Natural killer cell (primary cell): ENCODE measurements around the gene CROCC2. TPM values are rescaled to one million over a fixed set of nuclear protein-coding genes. Genes with fewer than 3 reads are reported as not detected.

Experiments
- ATAC-seq, 3 donors: fragments of 150-1000 bp in 2 of 3; fragments of 200-7000 bp in 1 of 3; cut with Tn5 transposase; 1 replicate in 1 of 3; 2 replicates in 2 of 3; pipeline ENCODE4 v1.10.0; 2021; ENCODE audit warnings: mild to moderate bottlenecking in 2 of 3, moderate library complexity in 2 of 3
- DNase-seq, 2 donors: peaks; one replicate each; pipeline versions ENCODE4 v3.0.0 to v3.0.0-alpha.2; 2013 to 2021; ENCODE audit warnings: mixed read lengths in 1 of 2
- H3K27ac ChIP-seq: one replicate; pipeline ENCODE4 v1.5.1; 2013; ENCODE audit warnings: mild to moderate bottlenecking, low read length
- H3K27me3 ChIP-seq: one replicate; pipeline ENCODE4 v1.6.1; 2013; ENCODE audit warnings: low read length; ENCODE audit not compliant: control insufficient read depth, insufficient read depth
- H3K36me3 ChIP-seq: one replicate; pipeline ENCODE4 v1.6.1; 2013; ENCODE audit warnings: low read length; ENCODE audit not compliant: control insufficient read depth, insufficient read depth
- H3K4me1 ChIP-seq: one replicate; pipeline ENCODE4 v1.6.1; 2013; ENCODE audit warnings: low read length; ENCODE audit not compliant: control insufficient read depth, insufficient read depth
- H3K4me3 ChIP-seq: one replicate; pipeline ENCODE4 v1.5.1; 2013; ENCODE audit warnings: low read length
- H3K9me3 ChIP-seq: one replicate; pipeline ENCODE4 v1.6.1; 2013; ENCODE audit warnings: low read length; ENCODE audit not compliant: control insufficient read depth, insufficient read depth
- H3K27ac Mint-ChIP-seq, 2 donors: one replicate each; pipeline ENCODE4 v1.8.0; 2022; ENCODE audit warnings: mild to moderate bottlenecking in 2 of 2, mixed read lengths in 2 of 2, moderate library complexity in 1 of 2
- H3K27me3 Mint-ChIP-seq, 2 donors: one replicate each; pipeline ENCODE4 v1.8.0; 2022; ENCODE audit warnings: low read depth in 2 of 2, mixed read lengths in 2 of 2
- H3K36me3 Mint-ChIP-seq: one replicate; pipeline ENCODE4 v1.8.0; 2022; ENCODE audit warnings: mixed read lengths
- H3K4me1 Mint-ChIP-seq, 2 donors: one replicate each; pipeline ENCODE4 v1.8.0; 2022; ENCODE audit warnings: mixed read lengths in 2 of 2
- H3K4me3 Mint-ChIP-seq: one replicate; pipeline ENCODE4 v1.8.0; 2022; ENCODE audit warnings: mild to moderate bottlenecking, moderate library complexity, mixed read lengths
- H3K9me3 Mint-ChIP-seq, 2 donors: one replicate each; pipeline ENCODE4 v1.8.0; 2022; ENCODE audit warnings: mixed read lengths in 2 of 2
- CTCF ChIP-seq: fragments of 200-600 bp; IDR thresholded peaks from one replicate; pipeline ENCODE4 v1.8.0; 2022; ENCODE audit warnings: antibody characterized with exemption
- WGBS: methylation state at CpG from one replicate; pipeline ENCODE4 v1.1.7; 2013; ENCODE audit warnings: missing lambda C conversion rate; ENCODE audit not compliant: insufficient coverage; 5-methylcytosine and 5-hydroxymethylcytosine counted together
- intact Hi-C: fragments of 100-400 bp; cut with micrococcal nuclease; formaldehyde crosslinking; loops from one replicate; pipeline ENCODE4 v1.14.2; 2022
- total RNA-seq, 4 donors: library from RNA; stranded (reverse); fragments of 120-200 nt in 1 of 4; gene quantifications; one replicate each; pipeline versions ENCODE4 v1.2.3 to v1.2.4, GENCODE V29; 2013 to 2022

CROCC2 gene
- total RNA-seq, 3 donors from 2014 or later (not counting 1 experiment from before 2014, with no cell fraction given), result 0.14 TPM; not detected in 2

- peaks cover 0 to 6% of the 10 kb centered on the region in 2 donors for H3K27me3 Mint-ChIP-seq
- no peak for TF ChIP-seq CTCF
- H3K4me1 Mint-ChIP-seq, result no peaks in the 10 kb centered on the region
- H3K4me3 ChIP-seq, result no peak overlapping the region
- H3K9me3 Mint-ChIP-seq, result no peaks in the 10 kb centered on the region
- ATAC-seq, result no peak
- no peak overlapping the region for H3K4me3 Mint-ChIP-seq
- H3K36me3 Mint-ChIP-seq, result no peaks in the 10 kb centered on the region
- intact Hi-C loops, result no loop called here
- H3K36me3 ChIP-seq, result no peaks in the 10 kb centered on the region
- H3K27me3 ChIP-seq, result peaks cover 2% of the 10 kb centered on the region
- no peak for DNase-seq
- WGBS, result 84% methylated on average over 19 of the region's 21 CpGs
- H3K9me3 ChIP-seq, result no peaks in the 10 kb centered on the region
- H3K27ac ChIP-seq, result no peak overlapping the region
- H3K4me1 ChIP-seq, result no peaks in the 10 kb centered on the region
- no peak overlapping the region for H3K27ac Mint-ChIP-seq
Measured at GRCh38 chr2:240912878-240913809, 7.0 kb downstream of the CROCC2 start.

- no peak overlapping the region for H3K27ac Mint-ChIP-seq
- H3K4me3 ChIP-seq, result no peak overlapping the region
- H3K9me3 ChIP-seq, result no peaks in the 10 kb centered on the region
- 55% methylated on average over 36 of the region's 36 CpGs for WGBS
- H3K27me3 ChIP-seq, result peaks cover 2% of the 10 kb centered on the region
- H3K36me3 ChIP-seq, result no peaks in the 10 kb centered on the region
- no peak overlapping the region for H3K4me3 Mint-ChIP-seq
- no peaks in the 10 kb centered on the region for H3K4me1 Mint-ChIP-seq
- peak; percentile 42 to 70 for DNase-seq
- H3K9me3 Mint-ChIP-seq, result no peaks in the 10 kb centered on the region
- intact Hi-C loops, result no loop called here
- H3K36me3 Mint-ChIP-seq, result no peaks in the 10 kb centered on the region
- peak in 1 of 3 donors; percentile 60 for ATAC-seq
- peak; percentile 56 for TF ChIP-seq CTCF
- H3K27me3 Mint-ChIP-seq, result peaks cover 0 to 6% of the 10 kb centered on the region in 2 donors
- H3K27ac ChIP-seq, result no peak overlapping the region
- no peaks in the 10 kb centered on the region for H3K4me1 ChIP-seq
Measured at GRCh38 chr2:240913810-240914644, 7.9 kb downstream of the CROCC2 start.

GRCh38 chr2:240914645-240915525 is 8.7 kb downstream of the CROCC2 start:
- no peaks in the 10 kb centered on the region for H3K4me1 Mint-ChIP-seq
- no peaks in the 10 kb centered on the region for H3K4me1 ChIP-seq
- DNase-seq, result no peak
- H3K4me3 ChIP-seq, result no peak overlapping the region
- ATAC-seq, result no peak
- no peaks in the 10 kb centered on the region for H3K9me3 Mint-ChIP-seq
- H3K27ac ChIP-seq, result no peak overlapping the region
- peaks cover 2% of the 10 kb centered on the region for H3K27me3 ChIP-seq
- WGBS, result 59% methylated on average over 25 of the region's 25 CpGs
- intact Hi-C loops, result no loop called here
- peaks cover 0 to 6% of the 10 kb centered on the region in 2 donors for H3K27me3 Mint-ChIP-seq
- no peak overlapping the region for H3K4me3 Mint-ChIP-seq
- no peaks in the 10 kb centered on the region for H3K9me3 ChIP-seq
- H3K36me3 ChIP-seq, result no peaks in the 10 kb centered on the region
- H3K27ac Mint-ChIP-seq, result no peak overlapping the region
- TF ChIP-seq CTCF, result peak; percentile 3
- no peaks in the 10 kb centered on the region for H3K36me3 Mint-ChIP-seq
